Duodenal mucosa (tissue), 2 donors: ENCODE results near the gene IKZF3.

Source experiments
- H3K27ac ChIP-seq: one replicate; pipeline ENCODE4 v1.7.0; 2013; ENCODE audit warnings: low read depth, low read length
- H3K27me3 ChIP-seq, 2 donors: one replicate each; pipeline ENCODE4 v1.7.0; 2013; ENCODE audit warnings: low read length in 2 of 2, control low read depth in 1 of 2; ENCODE audit not compliant: insufficient read depth in 2 of 2, control insufficient read depth in 1 of 2
- H3K36me3 ChIP-seq, 2 donors: one replicate each; pipeline ENCODE4 v1.7.0; 2013; ENCODE audit warnings: low read length in 2 of 2, control low read depth in 1 of 2; ENCODE audit not compliant: insufficient read depth in 2 of 2, control insufficient read depth in 1 of 2
- H3K4me1 ChIP-seq, 2 donors: one replicate each; pipeline ENCODE4 v1.7.0; 2013; ENCODE audit warnings: low read length in 2 of 2, control low read depth in 1 of 2; ENCODE audit not compliant: insufficient read depth in 2 of 2, control insufficient read depth in 1 of 2
- H3K4me3 ChIP-seq, 2 donors: one replicate each; pipeline ENCODE4 v1.7.0; 2013; ENCODE audit warnings: low read length in 2 of 2, low read depth in 1 of 2
- H3K9ac ChIP-seq, 2 donors: one replicate each; pipeline ENCODE4 v1.7.0; 2013; ENCODE audit warnings: low read length in 2 of 2, low read depth in 1 of 2
- H3K9me3 ChIP-seq, 2 donors: one replicate each; pipeline ENCODE4 v1.7.0; 2013; ENCODE audit warnings: low read length in 2 of 2, control low read depth in 1 of 2; ENCODE audit not compliant: control insufficient read depth in 1 of 2

IKZF3 gene

GRCh38 chr17:39757931-39758873 is 105.9 kb downstream of the IKZF3 start:
- H3K9me3 ChIP-seq: no peaks in the 10 kb centered on the region
- no peaks in the 10 kb centered on the region for H3K27me3 ChIP-seq
- H3K4me3 ChIP-seq: no peak overlapping the region
- H3K4me1 ChIP-seq: peaks cover 25 to 31% of the 10 kb centered on the region in 2 donors
- peak overlapping the region in 1 of 2 donors; percentile 38 for H3K9ac ChIP-seq
- H3K36me3 ChIP-seq: no peaks in the 10 kb centered on the region
- no peak overlapping the region for H3K27ac ChIP-seq

- H3K27me3 ChIP-seq: no peaks in the 10 kb centered on the region
- no peaks in the 10 kb centered on the region for H3K36me3 ChIP-seq
- peaks cover 29 to 34% of the 10 kb centered on the region in 2 donors for H3K4me1 ChIP-seq
- H3K4me3 ChIP-seq: no peak overlapping the region
- H3K9ac ChIP-seq: no peak overlapping the region
- no peak overlapping the region for H3K27ac ChIP-seq
- H3K9me3 ChIP-seq: no peaks in the 10 kb centered on the region
These were observed 106.9 kb downstream of the IKZF3 start for GRCh38 chr17:39757176-39757662.

- Histone ChIP-seq H3K9me3 (no peaks in the 10 kb centered on the region), H3K27ac (no peak overlapping the region), H3K9ac (no peak overlapping the region), H3K27me3 (no peaks in the 10 kb centered on the region), H3K4me3 (no peak overlapping the region), H3K36me3 (no peaks in the 10 kb centered on the region), H3K4me1 (peaks cover 29 to 34% of the 10 kb centered on the region in 2 donors)
These were observed 107.6 kb downstream of the IKZF3 start for GRCh38 chr17:39756380-39757079.

GRCh38 chr17:39755554-39756379 is 108.3 kb downstream of the IKZF3 start:
- Histone ChIP-seq H3K27me3 (no peaks in the 10 kb centered on the region), H3K9ac (peak overlapping the region in 1 of 2 donors; percentile 51), H3K36me3 (no peaks in the 10 kb centered on the region), H3K4me1 (peaks cover 30 to 36% of the 10 kb centered on the region in 2 donors), H3K4me3 (no peak overlapping the region), H3K9me3 (no peaks in the 10 kb centered on the region), H3K27ac (no peak overlapping the region)

GRCh38 chr17:39754958-39755553 is 109.1 kb downstream of the IKZF3 start:
- H3K4me1 ChIP-seq: peaks cover 37 to 43% of the 10 kb centered on the region in 2 donors
- H3K36me3 ChIP-seq: no peaks in the 10 kb centered on the region
- no peaks in the 10 kb centered on the region for H3K9me3 ChIP-seq
- peak overlapping the region; percentile 67 to 85 for H3K4me3 ChIP-seq
- H3K27ac ChIP-seq: peak overlapping the region; percentile 92
- no peaks in the 10 kb centered on the region for H3K27me3 ChIP-seq
- peak overlapping the region; percentile 71 to 85 for H3K9ac ChIP-seq

- Histone ChIP-seq H3K4me1 (peaks cover 39 to 46% of the 10 kb centered on the region in 2 donors), H3K9ac (peak overlapping the region; percentile 71 to 88), H3K9me3 (no peaks in the 10 kb centered on the region), H3K4me3 (peak overlapping the region; percentile 67 to 85), H3K27ac (peak overlapping the region; percentile 92), H3K27me3 (no peaks in the 10 kb centered on the region), H3K36me3 (no peaks in the 10 kb centered on the region)
These were observed 109.8 kb downstream of the IKZF3 start for GRCh38 chr17:39754161-39754957.

- peaks cover 35 to 46% of the 10 kb centered on the region in 2 donors for H3K4me1 ChIP-seq
- peak overlapping the region; percentile 71 to 88 for H3K9ac ChIP-seq
- H3K36me3 ChIP-seq: no peaks in the 10 kb centered on the region
These were observed 110.5 kb downstream of the IKZF3 start for GRCh38 chr17:39753514-39754160.

GRCh38 chr17:39752241-39752881 is 111.8 kb downstream of the IKZF3 start:
- H3K4me3 ChIP-seq: no peak overlapping the region
- H3K36me3 ChIP-seq: peaks cover 0 to 5% of the 10 kb centered on the region in 2 donors
- H3K27ac ChIP-seq: no peak overlapping the region
- H3K27me3 ChIP-seq: no peaks in the 10 kb centered on the region
- no peaks in the 10 kb centered on the region for H3K9me3 ChIP-seq
- no peak overlapping the region for H3K9ac ChIP-seq
- H3K4me1 ChIP-seq: peaks cover 23 to 37% of the 10 kb centered on the region in 2 donors

More at GRCh38 chr17:39753514-39754160, 110.5 kb downstream of the IKZF3 start:
- H3K27me3 ChIP-seq: no peaks in the 10 kb centered on the region
- H3K27ac ChIP-seq: peak overlapping the region; percentile 92
- H3K9me3 ChIP-seq: no peaks in the 10 kb centered on the region
- H3K4me3 ChIP-seq: peak overlapping the region; percentile 67 to 85
